Spleen (tissue), 7 donors: ENCODE data around the gene MAP1LC3C.

Experiments used
- CTCF ChIP-seq, 11 experiments: fragments of 200-600 bp in 7 of 11; fragments of 450-650 bp in 4 of 11; sonication (generic) in 4 of 11; IDR thresholded peaks in 8 of 11; conservative IDR thresholded peaks in 3 of 11; 1 replicate in 7 of 11; 2 replicates in 4 of 11; pipeline versions ENCODE4 v1.4.0 to v1.8.0; 2016 to 2021; ENCODE audit warnings: antibody characterized with exemption in 11 of 11, inconsistent platforms in 4 of 11, mild to moderate bottlenecking in 1 of 11
- POLR2A ChIP-seq, 3 donors: fragments of 450-650 bp; IDR thresholded peaks; one replicate each; pipeline ENCODE4 v1.5.1; 2017; ENCODE audit warnings: antibody characterized with exemption in 3 of 3, mild to moderate bottlenecking in 1 of 3
- POLR2AphosphoS5 ChIP-seq, 3 donors: sonication (generic); formaldehyde crosslinking; IDR thresholded peaks; one replicate each; pipeline ENCODE4 v1.5.1; 2017; ENCODE audit warnings: antibody characterized with exemption in 3 of 3
- donor health status: DM: no; HTN: no; CAD: no; lungs with moderate emphysema.
- donor health status: DM: no; HTN: no; CAD: no.
- donor health status: DM: no; HTN: no; CAD: no.

GRCh38 chr1:242033447-242033846, 34.5 kb upstream of the MAP1LC3C start:
- TF ChIP-seq CTCF (IDR thresholded peaks at IDR 0.05 in 8 of 11, conservative IDR thresholded peaks at IDR 0.05 in 3 of 11) (no peak), POLR2A (IDR thresholded peaks at IDR 0.05) (no peak), POLR2AphosphoS5 (IDR thresholded peaks at IDR 0.05) (no peak)
